Heart right ventricle (tissue), 16 donors: Measurements from ENCODE around the gene PLCL2. TPM values are rescaled to one million over a fixed set of nuclear protein-coding genes. Genes with fewer than 3 reads are reported as not detected.

Experiments used
- ATAC-seq, 8 donors: fragments of 200-7000 bp; cut with Tn5 transposase; one replicate each; pipeline ENCODE4 v1.9.1; 2020; ENCODE audit warnings: mild to moderate bottlenecking in 8 of 8, moderate library complexity in 8 of 8, moderate number of reproducible peaks in 1 of 8
- DNase-seq, 2 donors: peaks; one replicate each; pipeline ENCODE4 v3.0.0-alpha.2; 2020
- H3K27ac ChIP-seq, 10 donors: fragments of 200-600 bp; sonication (generic) in 2 of 10; one replicate each; pipeline versions ENCODE4 v1.5.0 to v1.8.0; 2020 to 2022; ENCODE audit warnings: mild to moderate bottlenecking in 3 of 10
- H3K27me3 ChIP-seq, 7 donors: fragments of 200-600 bp; one replicate each; pipeline ENCODE4 v1.8.0; 2021 to 2022; ENCODE audit warnings: mild to moderate bottlenecking in 2 of 7
- H3K36me3 ChIP-seq, 9 donors: fragments of 200-600 bp; sonication (generic) in 1 of 9; one replicate each; pipeline versions ENCODE4 v1.5.0 to v1.8.0; 2020 to 2022; ENCODE audit warnings: mild to moderate bottlenecking in 2 of 9
- H3K4me1 ChIP-seq, 9 donors: fragments of 200-600 bp; sonication (generic) in 1 of 9; one replicate each; pipeline versions ENCODE4 v1.5.0 to v1.8.0; 2020 to 2022; ENCODE audit warnings: mild to moderate bottlenecking in 4 of 9
- H3K4me3 ChIP-seq, 10 donors: fragments of 200-600 bp; sonication (generic) in 2 of 10; one replicate each; pipeline versions ENCODE4 v1.5.0 to v1.8.0; 2020 to 2022; ENCODE audit warnings: mild to moderate bottlenecking in 7 of 10, moderate library complexity in 2 of 10
- H3K9me3 ChIP-seq, 11 donors: fragments of 200-600 bp in 10 of 11; sonication (generic) in 2 of 11; one replicate each; pipeline versions ENCODE4 v1.5.0 to v1.8.0; 2013 to 2022; ENCODE audit warnings: mild to moderate bottlenecking in 2 of 11, control low read depth in 1 of 11, moderate library complexity in 1 of 11
- WGBS, 2 donors: extraction: QIAGEN DNeasy Blood & Tissue Kit; methylation state at CpG; one replicate each; pipeline ENCODE4 v1.1.7; 2013; ENCODE audit warnings: inconsistent platforms in 1 of 2; 5-methylcytosine and 5-hydroxymethylcytosine counted together
- intact Hi-C, 10 donors: fragments of 100-400 bp; cut with DNase I; formaldehyde crosslinking; loops; one replicate each; pipeline versions ENCODE4 v1.11.1 to v1.14.2; 2022
- polyA plus RNA-seq, 2 donors: library from polyadenylated mRNA; stranded (reverse); fragments of 200-250 nt; gene quantifications; one replicate each; pipeline ENCODE4 v1.2.3, GENCODE V29; 2013
- total RNA-seq, 10 donors: library from RNA; stranded (reverse); fragmentation: NEBNext Ultra II Directional in 3 of 10; extraction: Animal tissue kit (Norgen Biotek cat#: 25700) in 3 of 10; gene quantifications; one replicate each; pipeline versions ENCODE4 v1.2.1 to v1.2.4, GENCODE V29; 2021 to 2023
- TF ChIP-seq, protein P1 (sequence below), 9 donors: fragments of 200-600 bp; sonication (generic) in 2 of 9; IDR thresholded peaks; one replicate each; pipeline versions ENCODE4 v1.5.0 to v1.8.0; 2021 to 2022; ENCODE audit warnings: antibody characterized with exemption in 9 of 9, mild to moderate bottlenecking in 5 of 9, moderate library complexity in 1 of 9
- donor health status: Arrhythmogenic right ventricular cardiomyopathy.
- donor health status: ischemic (EF 13 %, LVEDD 7.1; RV severe dilation, severe dysfunction).
- donor health status: healthy with polysubstance abuse.
- donor health status: DM: no; HTN: yes; CAD: no.
- donor health status: DM: no; HTN: no; CAD: no.
- donor health status: ischemic (EF 25% LVEDD 6.9; RV normal size, moderate dysfunction).
- donor health status: ischemic (EF 25% LVEDD 5.7; RV mildly dilated, moderate dysfunction).
- donor health status: healthy.
- donor health status: DM: yes; HTN: yes; CAD: no.
- donor health status: Ischemic cardiomyopathy.
- donor health status: ischemic (EF 35%, LVEDD 5.7; RV mildly dilated, moderate dysfunction).
- donor health status: nonischemic (EF 11% LVEDD 7.7; RV severe dilation, severe dysfunction).
- donor health status: DM: yes; HTN: yes; CAD: no.
- donor health status: PGD.
- donor health status: ischemic (EF 29% LVEDD 5.4; RV normal size, mild dysfunction).
- donor health status: nonischemic (EF 23%, LVEDD 6.1; RV moderate dilation, normal function).

Gene PLCL2
- total and polyA plus RNA-seq, 12 donors, result 8.7 to 79.8 (median 53.0) TPM

DNA sequence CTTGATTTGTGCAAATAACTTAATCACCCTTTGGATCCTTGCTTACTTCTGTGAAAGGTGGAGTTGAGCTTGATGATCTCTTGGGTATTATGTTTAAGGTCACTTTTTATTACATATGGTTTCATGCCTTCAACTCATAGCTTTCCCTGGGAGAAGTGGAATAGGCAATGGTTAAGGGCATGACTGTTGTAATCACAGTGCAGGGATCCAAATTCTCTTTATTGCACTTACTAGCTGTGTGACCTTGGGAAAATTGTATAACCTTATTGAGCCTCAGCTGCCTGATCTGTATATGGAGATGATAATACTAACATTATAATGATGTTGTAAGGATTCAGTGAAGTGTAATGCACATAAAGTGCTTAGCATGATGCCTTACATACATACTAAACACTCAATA is 59.1 kb downstream of the PLCL2 start:
- DNase-seq, result no peak
- no peaks in the 10 kb centered on the region for H3K9me3 ChIP-seq
- intact Hi-C loops, result no loop called here
- H3K36me3 ChIP-seq, result no peaks in the 10 kb centered on the region
- H3K27ac ChIP-seq, result no peak overlapping the region
- no peaks in the 10 kb centered on the region for H3K27me3 ChIP-seq
- H3K4me1 ChIP-seq, result peaks cover 9 to 71% (median 49%) of the 10 kb centered on the region in 9 donors
- ATAC-seq, result no peak
- no peak overlapping the region for H3K4me3 ChIP-seq
- TF ChIP-seq, protein P1, sequence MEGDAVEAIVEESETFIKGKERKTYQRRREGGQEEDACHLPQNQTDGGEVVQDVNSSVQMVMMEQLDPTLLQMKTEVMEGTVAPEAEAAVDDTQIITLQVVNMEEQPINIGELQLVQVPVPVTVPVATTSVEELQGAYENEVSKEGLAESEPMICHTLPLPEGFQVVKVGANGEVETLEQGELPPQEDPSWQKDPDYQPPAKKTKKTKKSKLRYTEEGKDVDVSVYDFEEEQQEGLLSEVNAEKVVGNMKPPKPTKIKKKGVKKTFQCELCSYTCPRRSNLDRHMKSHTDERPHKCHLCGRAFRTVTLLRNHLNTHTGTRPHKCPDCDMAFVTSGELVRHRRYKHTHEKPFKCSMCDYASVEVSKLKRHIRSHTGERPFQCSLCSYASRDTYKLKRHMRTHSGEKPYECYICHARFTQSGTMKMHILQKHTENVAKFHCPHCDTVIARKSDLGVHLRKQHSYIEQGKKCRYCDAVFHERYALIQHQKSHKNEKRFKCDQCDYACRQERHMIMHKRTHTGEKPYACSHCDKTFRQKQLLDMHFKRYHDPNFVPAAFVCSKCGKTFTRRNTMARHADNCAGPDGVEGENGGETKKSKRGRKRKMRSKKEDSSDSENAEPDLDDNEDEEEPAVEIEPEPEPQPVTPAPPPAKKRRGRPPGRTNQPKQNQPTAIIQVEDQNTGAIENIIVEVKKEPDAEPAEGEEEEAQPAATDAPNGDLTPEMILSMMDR (IDR thresholded peaks at IDR 0.05), result no peak

DNA sequence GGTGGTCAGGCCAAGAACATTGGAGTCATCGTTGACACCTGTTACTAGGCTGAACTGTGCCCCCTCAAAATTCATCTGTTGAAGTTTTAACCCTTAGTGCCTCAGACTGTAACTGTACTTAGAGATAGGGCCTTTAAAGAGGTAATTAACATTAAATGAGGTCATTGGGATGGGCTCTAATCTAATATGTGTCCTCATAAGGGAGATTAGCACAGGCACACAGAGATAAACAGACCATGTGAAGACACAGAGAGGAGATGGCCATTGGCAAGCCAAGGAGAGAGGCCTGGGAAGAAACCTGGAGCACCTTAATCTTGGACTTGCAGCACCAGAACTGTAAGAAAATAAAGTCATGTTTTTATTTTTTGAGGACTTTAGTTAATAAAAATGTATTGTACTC is 59.6 kb downstream of the PLCL2 start:
- ATAC-seq (no peak), DNase-seq (no peak)
- Histone ChIP-seq H3K36me3 (no peaks in the 10 kb centered on the region), H3K9me3 (no peaks in the 10 kb centered on the region), H3K27me3 (no peaks in the 10 kb centered on the region), H3K4me1 (peaks cover 9 to 71% (median 48%) of the 10 kb centered on the region in 9 donors), H3K27ac (no peak overlapping the region), H3K4me3 (no peak overlapping the region)
- intact Hi-C loops, result no loop called here
- 52 to 71% methylated on average over 1 of the region's 1 CpG for WGBS, 2 donors
- TF ChIP-seq, protein P1 (IDR thresholded peaks at IDR 0.05), result no peak

DNA sequence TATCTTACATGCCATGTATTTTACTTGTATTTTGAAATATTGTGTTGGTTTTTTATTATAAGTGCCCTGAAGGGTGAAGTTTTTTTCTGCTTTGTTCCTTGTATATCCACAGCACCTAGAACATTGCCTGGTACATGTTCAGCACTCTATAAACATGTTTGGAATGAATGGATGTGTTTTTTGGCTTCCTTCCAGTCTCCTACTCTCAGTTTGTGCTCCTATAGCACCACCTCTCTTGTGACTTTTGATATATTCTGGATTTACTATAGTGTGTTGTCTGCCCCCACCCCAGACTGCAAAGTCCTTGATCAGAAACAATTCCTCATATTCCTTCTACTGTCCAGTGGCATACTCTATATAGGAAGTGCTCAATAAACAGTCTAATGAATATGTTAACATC is 60.6 kb downstream of the PLCL2 start:
- H3K36me3 ChIP-seq, result no peaks in the 10 kb centered on the region
- H3K27me3 ChIP-seq, result no peaks in the 10 kb centered on the region
- H3K4me3 ChIP-seq, result no peak overlapping the region
- intact Hi-C loops, result loop anchor here in 1 of 10 donors (5.0 kb wide), 1 partner anchor 343 kb away; no protein-coding TSS in a partner anchor
- no peak overlapping the region for H3K27ac ChIP-seq
- no peaks in the 10 kb centered on the region for H3K9me3 ChIP-seq
- peaks cover 9 to 71% (median 40%) of the 10 kb centered on the region in 9 donors for H3K4me1 ChIP-seq
- DNase-seq (no peak), ATAC-seq (peak in 4 of 8 donors; percentile 24 to 53 (median 30))
- TF ChIP-seq, protein P1 (IDR thresholded peaks at IDR 0.05), result peak in 2 of 9 donors; percentile 20 to 23

DNA sequence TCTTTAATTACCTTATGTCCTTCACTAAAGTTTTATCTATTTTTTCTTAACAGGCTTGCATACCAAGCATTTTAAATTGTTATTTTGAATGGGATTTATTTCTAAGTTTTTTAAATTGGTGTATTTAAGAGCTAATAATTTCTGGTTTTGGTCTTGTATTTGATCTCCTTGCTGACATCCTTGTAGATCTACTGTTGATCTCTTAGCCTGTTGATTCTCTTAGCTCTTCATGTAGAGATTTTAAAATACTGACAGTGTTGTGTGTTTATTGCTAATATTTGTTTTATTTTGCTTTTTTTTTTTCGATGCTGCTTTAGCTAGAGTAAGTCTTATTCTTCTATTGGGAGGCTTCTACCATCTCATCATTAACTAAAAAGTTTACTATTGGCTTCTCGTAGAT is 65.5 kb downstream of the PLCL2 start:
- no peak for DNase-seq
- 88 to 91% methylated on average over 2 of the region's 2 CpGs for WGBS, 2 donors
- intact Hi-C loops, result loop anchor here in 1 of 10 donors (2.0 kb wide), 1 partner anchor 35 kb away; no protein-coding TSS in a partner anchor

More for the DNA sequence above, 65.5 kb downstream of the PLCL2 start:
- H3K27ac ChIP-seq, result no peak overlapping the region
- TF ChIP-seq, protein P1 (IDR thresholded peaks at IDR 0.05), result no peak
- H3K9me3 ChIP-seq, result peaks cover 0 to 6% (median 0%) of the 10 kb centered on the region in 11 donors
- peaks cover 0 to 54% (median 15%) of the 10 kb centered on the region in 9 donors for H3K4me1 ChIP-seq
- no peak overlapping the region for H3K4me3 ChIP-seq
- H3K27me3 ChIP-seq, result no peaks in the 10 kb centered on the region
- H3K36me3 ChIP-seq, result no peaks in the 10 kb centered on the region
- ATAC-seq, result no peak
